Fibroblast of mammary gland (primary cell): ENCODE results near the gene MLST8.

Source experiments
- DNase-seq: peaks from one replicate; pipeline ENCODE4 v3.0.0-alpha.2; 2010; ENCODE audit warnings: low read depth
- H3K4me3 ChIP-seq: 2 replicates; pipeline ENCODE4 v1.5.1; 2011; ENCODE audit warnings: low read depth, mild to moderate bottlenecking, low read length, moderate library complexity; ENCODE audit not compliant: control insufficient read depth
- CTCF ChIP-seq: conservative IDR thresholded peaks from 2 replicates; pipeline ENCODE4 v1.5.1; 2011; ENCODE audit warnings: low read depth, low read length, inconsistent platforms; ENCODE audit not compliant: control insufficient read depth, insufficient read depth

MLST8 gene

GRCh38 chr16:2190002-2190658, 15.1 kb upstream of the MLST8 start:
- no peak for TF ChIP-seq CTCF
- H3K4me3 ChIP-seq = no peak overlapping the region

GRCh38 chr16:2190659-2191445, 14.4 kb upstream of the MLST8 start:
- TF ChIP-seq CTCF = no peak
- no peak for DNase-seq
- H3K4me3 ChIP-seq = no peak overlapping the region

More at GRCh38 chr16:2190002-2190658, 15.1 kb upstream of the MLST8 start:
- DNase-seq = no peak

- no peak for DNase-seq
- no peak for TF ChIP-seq CTCF
- H3K4me3 ChIP-seq = no peak overlapping the region
Observed at GRCh38 chr16:2191446-2191706, 13.9 kb upstream of the MLST8 start.

- no peak for TF ChIP-seq CTCF
- DNase-seq = peak; percentile 53
- H3K4me3 ChIP-seq = no peak overlapping the region
Observed at GRCh38 chr16:2194166-2194834, 11.0 kb upstream of the MLST8 start.

- TF ChIP-seq CTCF = peak; percentile 34
- DNase-seq = peak; percentile 45
- no peak overlapping the region for H3K4me3 ChIP-seq
Observed at GRCh38 chr16:2194852-2195321, 10.4 kb upstream of the MLST8 start.

GRCh38 chr16:2195322-2196161, 9.7 kb upstream of the MLST8 start:
- no peak overlapping the region for H3K4me3 ChIP-seq
- no peak for DNase-seq
- no peak for TF ChIP-seq CTCF
